Measurements from ENCODE around the gene KRTAP4-9. TPM values are rescaled to one million over a fixed set of nuclear protein-coding genes. Genes with fewer than 3 reads are reported as not detected.
"Not testable (repeated sequence)": the region's sequence is repeated elsewhere in the genome, so short reads cannot be mapped to it uniquely, and the experiment has no call there.

KRTAP4-9 gene
- total and polyA plus RNA-seq, 10 of the 15 experiments (the other 5 are each of a cell fraction or from before 2014, with no cell fraction given), result not detected

DNA sequence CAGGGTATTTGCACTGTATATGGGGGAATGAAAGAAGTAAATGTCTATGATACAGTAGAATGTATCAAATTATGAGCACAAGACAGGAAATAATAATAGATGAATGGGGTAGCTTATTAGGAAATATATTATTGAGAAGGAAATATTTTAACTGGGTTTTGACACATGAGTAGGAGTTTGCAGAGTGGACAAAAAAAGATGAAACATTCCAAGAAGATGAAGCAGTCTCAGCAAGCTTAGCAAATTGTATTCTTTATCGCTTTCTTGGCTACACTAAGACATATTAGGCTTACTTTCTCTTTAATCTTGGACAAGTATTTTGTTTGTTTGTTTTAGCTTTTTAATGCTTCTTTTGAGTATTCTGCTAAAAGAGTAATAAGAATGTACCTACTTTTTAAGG lies 1.3 kb upstream of the KRTAP4-9 start:
- FAIRE-seq, result no peak
- H3K4me1 ChIP-seq (ENCODE audit: control insufficient read depth, insufficient read depth, low read length), result no peaks in the 10 kb centered on the region
- ATAC-seq, result no peak
- RAD21 ChIA-PET (ENCODE audit: unreplicated experiment), result no interaction called here
- TF ChIP-seq MYC (IDR thresholded peaks at IDR 0.05; ENCODE audit: insufficient read depth, insufficient read length, insufficient replicate concordance, low read length, severe bottlenecking) (no peak), JUND (IDR thresholded peaks at IDR 0.05; ENCODE audit: low read depth, low read length) (no peak), BACH1 (IDR thresholded peaks at IDR 0.05; ENCODE audit: borderline replicate concordance) (no peak), RAD51 (IDR thresholded peaks at IDR 0.05) (no peak), EZH2 (IDR thresholded peaks at IDR 0.05; ENCODE audit: borderline replicate concordance, control insufficient read depth, low read depth, low read length) (no peak), TCF7 (IDR thresholded peaks at IDR 0.05; ENCODE audit: borderline replicate concordance) (no peak), EED (IDR thresholded peaks at IDR 0.05; ENCODE audit: low read depth) (no peak), SUPT20H (IDR thresholded peaks at IDR 0.05; ENCODE audit: borderline replicate concordance, control insufficient read depth, low read depth, low read length) (no peak), ZNF384 (IDR thresholded peaks at IDR 0.05; ENCODE audit: borderline replicate concordance, low read depth, low read length) (no peak), KDM1A (IDR thresholded peaks at IDR 0.05; ENCODE audit: borderline replicate concordance) (no peak)
- TF ChIP-seq, protein P1, sequence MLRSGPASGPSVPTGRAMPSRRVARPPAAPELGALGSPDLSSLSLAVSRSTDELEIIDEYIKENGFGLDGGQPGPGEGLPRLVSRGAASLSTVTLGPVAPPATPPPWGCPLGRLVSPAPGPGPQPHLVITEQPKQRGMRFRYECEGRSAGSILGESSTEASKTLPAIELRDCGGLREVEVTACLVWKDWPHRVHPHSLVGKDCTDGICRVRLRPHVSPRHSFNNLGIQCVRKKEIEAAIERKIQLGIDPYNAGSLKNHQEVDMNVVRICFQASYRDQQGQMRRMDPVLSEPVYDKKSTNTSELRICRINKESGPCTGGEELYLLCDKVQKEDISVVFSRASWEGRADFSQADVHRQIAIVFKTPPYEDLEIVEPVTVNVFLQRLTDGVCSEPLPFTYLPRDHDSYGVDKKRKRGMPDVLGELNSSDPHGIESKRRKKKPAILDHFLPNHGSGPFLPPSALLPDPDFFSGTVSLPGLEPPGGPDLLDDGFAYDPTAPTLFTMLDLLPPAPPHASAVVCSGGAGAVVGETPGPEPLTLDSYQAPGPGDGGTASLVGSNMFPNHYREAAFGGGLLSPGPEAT (IDR thresholded peaks at IDR 0.05; ENCODE audit: low read depth), result no peak
- no peak overlapping the region for H3K27ac ChIP-seq (ENCODE audit: control insufficient read depth, insufficient read depth)
- intact Hi-C loops (cut with micrococcal nuclease; ENCODE audit: unreplicated experiment), result no loop called here
- no peak overlapping the region for H2AFZ ChIP-seq (ENCODE audit: control insufficient read depth, low read depth, low read length)
- in situ Hi-C loops (cut with MboI), result no loop called here
- no peaks in the 10 kb centered on the region for H3K79me2 ChIP-seq (ENCODE audit: control insufficient read depth, insufficient read depth, low read length)
- POLR2A ChIA-PET, result no interaction called here
- H3K9ac ChIP-seq (ENCODE audit: control insufficient read depth, insufficient read depth, low read length), result no peak overlapping the region
- CTCF ChIA-PET, result no interaction called here
- no peaks in the 10 kb centered on the region; a peak in 1 of 4 replicates for H3K27me3 ChIP-seq (replicated peaks in 1 of 2; ENCODE audit: control insufficient read depth in 2 of 2, insufficient read depth in 2 of 2, low read length in 1 of 2)
- H3K36me3 ChIP-seq (ENCODE audit: control insufficient read depth in 2 of 2, insufficient read depth in 2 of 2, low read length in 1 of 2), result no peaks in the 10 kb centered on the region
- no peak for DNase-seq (ENCODE audit: low read depth, low spot score)
- H3K9me3 ChIP-seq (replicated peaks; ENCODE audit: control insufficient read depth, insufficient read depth, low read length), result no peaks in the 10 kb centered on the region
- BruUV-seq (replicated peaks), result no TSS peak
- no peak overlapping the region for H3K4me3 ChIP-seq
- H4K20me1 ChIP-seq (ENCODE audit: control insufficient read depth, insufficient read depth), result no peaks in the 10 kb centered on the region
- 7% methylated on average over 1 of the region's 1 CpG for WGBS (ENCODE audit: insufficient coverage, insufficient replicate concordance, low lambda C conversion rate, missing lambda C conversion rate)
- no peak overlapping the region for H3K4me2 ChIP-seq (ENCODE audit: control insufficient read depth, insufficient read depth)
- SMC1A ChIA-PET (ENCODE audit: uncharacterized antibody, unreplicated experiment), result no interaction called here

DNA sequence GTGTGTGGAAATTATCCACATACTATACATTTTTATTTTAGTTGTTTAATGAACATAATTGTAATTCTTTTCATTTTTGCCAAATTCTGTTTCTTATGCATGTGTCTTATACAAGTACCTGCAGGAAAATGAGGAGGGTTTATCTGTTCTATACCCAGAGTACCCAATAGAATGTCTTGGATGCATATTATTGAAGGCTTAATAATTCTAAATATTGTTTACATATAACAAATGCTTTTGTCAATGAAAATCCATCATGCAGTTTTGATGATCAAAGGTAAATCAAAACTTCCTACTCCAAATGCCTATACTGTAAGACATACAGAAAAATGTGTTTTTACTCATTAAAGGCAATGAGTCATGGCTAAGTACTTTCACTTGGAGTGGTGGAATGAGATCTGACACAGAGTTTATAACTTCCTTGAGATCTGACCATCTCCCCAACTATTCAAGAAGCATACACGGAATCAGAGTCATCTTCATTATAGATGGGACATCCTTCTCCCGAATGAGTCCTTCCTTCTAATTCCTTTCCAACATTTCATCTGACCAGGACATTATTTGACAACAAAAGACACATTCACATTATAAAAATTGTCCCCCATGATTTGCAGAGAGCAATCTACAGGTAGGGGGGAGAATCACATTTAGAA lies 677 bp upstream of the KRTAP4-9 start:
- POLR2A ChIA-PET; H3K79me2 ChIP-seq (ENCODE audit: control insufficient read depth, insufficient read depth, low read length); DNase-seq (ENCODE audit: low read depth, low spot score); H3K4me2 ChIP-seq (ENCODE audit: control insufficient read depth, insufficient read depth); CTCF ChIA-PET; H4K20me1 ChIP-seq (ENCODE audit: control insufficient read depth, insufficient read depth); H3K4me1 ChIP-seq (ENCODE audit: control insufficient read depth, insufficient read depth, low read length); SMC1A ChIA-PET (ENCODE audit: uncharacterized antibody, unreplicated experiment); H3K9ac ChIP-seq (ENCODE audit: control insufficient read depth, insufficient read depth, low read length); intact Hi-C loops (cut with micrococcal nuclease; ENCODE audit: unreplicated experiment); H3K27me3 ChIP-seq (replicated peaks in 1 of 2; ENCODE audit: control insufficient read depth in 2 of 2, insufficient read depth in 2 of 2, low read length in 1 of 2); BruUV-seq (replicated peaks); H3K9me3 ChIP-seq (replicated peaks; ENCODE audit: control insufficient read depth, insufficient read depth, low read length); H3K27ac ChIP-seq (ENCODE audit: control insufficient read depth, insufficient read depth); RAD21 ChIA-PET (ENCODE audit: unreplicated experiment); in situ Hi-C loops (cut with MboI); H3K4me3 ChIP-seq; H2AFZ ChIP-seq (ENCODE audit: control insufficient read depth, low read depth, low read length); H3K36me3 ChIP-seq (ENCODE audit: control insufficient read depth in 2 of 2, insufficient read depth in 2 of 2, low read length in 1 of 2); ATAC-seq; FAIRE-seq: not testable (repeated sequence)
- whole genome bisulfite sequencing (ENCODE audit: insufficient coverage, insufficient replicate concordance, low lambda C conversion rate, missing lambda C conversion rate), result 0% methylated on average over 2 of the region's 2 CpGs
